TTC549 (cell line): ENCODE results near the gene DDX10.

ENCODE experiments used
- FAIRE-seq: peaks from 2 replicates; lab custom pipeline; 2012; peaks lifted over from hg19 to GRCh38; lab: Jason Lieb, UNC

The DDX10 gene

DNA sequence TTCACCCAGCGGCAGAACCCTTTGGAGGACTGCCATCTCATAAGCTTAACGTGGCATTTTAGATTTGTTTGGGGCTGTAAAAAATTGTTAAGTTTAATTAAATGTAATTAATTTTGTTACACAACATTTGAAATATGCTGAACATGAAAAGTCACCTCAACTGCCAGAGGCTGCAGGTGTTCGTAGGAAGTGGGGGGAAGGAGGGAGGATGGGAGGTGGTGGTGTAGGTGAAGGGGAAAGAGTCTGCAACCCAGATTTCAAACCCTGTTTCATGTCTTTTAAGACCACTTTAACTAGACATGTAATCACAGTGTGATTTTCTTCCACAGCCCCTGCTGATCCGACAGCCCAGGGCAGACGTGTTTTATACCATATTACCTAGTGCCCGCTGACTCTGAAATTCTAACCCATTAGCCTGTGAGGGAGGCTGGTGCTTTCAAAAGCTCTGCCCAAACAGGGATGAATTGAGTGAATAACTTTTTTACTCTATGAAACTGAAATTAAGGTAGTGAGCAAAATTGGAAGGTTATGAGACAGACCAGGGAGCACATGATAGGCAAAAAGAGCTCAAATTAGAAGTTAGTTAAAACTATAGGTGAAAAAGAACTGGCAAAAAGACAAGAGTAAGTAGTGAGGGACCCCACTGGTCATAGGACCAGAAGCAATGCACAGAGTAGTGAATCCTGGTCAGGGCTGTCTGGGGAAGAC, 279.8 kb downstream of the DDX10 start:
- FAIRE-seq = no peak

DNA sequence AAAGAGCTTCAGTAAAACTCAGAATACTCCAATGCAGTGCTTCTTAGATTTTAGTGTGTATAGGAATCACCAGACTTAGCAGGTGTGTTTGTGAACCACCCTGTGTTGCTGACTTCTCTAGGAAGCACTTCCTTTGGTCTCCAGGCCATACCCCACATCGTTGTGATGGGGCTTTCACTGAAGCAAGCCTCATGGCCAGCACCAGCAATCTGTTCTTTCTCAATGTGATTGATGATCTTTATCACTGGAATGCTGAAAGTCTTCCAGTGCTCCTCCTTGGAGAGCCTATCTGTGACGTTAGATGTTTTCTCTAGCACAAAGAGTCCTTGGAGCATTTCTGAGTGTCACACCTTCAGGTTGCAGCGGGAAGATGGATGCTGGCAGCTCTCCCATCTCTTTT, 280.5 kb downstream of the DDX10 start:
- no peak for FAIRE-seq

DNA sequence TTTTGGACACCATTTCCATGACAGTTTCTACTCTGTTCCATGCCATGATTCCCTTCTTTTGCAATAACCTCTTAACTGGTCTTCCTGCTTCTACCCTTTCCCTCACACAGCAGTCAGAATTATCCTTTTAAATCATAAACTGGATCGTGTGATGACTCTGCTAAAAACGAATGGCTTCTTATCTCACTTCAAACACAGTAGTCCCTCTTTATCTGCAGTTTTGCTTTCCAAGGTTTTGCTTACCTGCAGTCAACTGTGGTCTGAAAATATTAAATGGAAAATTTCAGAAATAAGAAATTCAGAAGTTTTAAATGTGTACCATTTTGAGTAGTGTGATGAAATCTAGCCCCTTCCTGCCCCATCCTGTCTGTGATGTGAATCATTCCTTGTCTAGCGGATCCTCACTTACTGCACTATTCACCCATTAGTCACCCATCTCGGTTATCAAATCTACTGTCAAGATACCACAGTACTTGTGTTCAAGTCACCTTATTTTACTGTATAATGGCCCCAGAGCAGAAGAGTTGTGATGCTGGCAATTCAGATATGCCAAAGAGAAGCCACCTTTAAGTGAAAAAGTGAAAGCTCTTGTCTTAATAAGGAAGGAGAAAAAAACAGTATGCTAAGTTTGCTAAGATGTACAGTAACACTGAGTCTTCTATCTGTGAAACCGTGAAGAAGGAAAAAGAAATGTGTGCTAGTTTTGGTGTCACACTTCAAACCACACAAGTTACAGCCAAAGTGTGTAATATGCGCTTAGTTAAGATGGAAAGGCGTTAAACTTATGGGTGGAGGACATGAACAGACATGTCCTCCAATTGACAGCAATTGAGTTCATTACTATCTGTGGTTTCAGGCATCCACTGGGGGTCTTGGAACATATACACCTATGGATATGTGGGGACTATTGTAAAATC, 283.0 kb downstream of the DDX10 start:
- FAIRE-seq = no peak

DNA sequence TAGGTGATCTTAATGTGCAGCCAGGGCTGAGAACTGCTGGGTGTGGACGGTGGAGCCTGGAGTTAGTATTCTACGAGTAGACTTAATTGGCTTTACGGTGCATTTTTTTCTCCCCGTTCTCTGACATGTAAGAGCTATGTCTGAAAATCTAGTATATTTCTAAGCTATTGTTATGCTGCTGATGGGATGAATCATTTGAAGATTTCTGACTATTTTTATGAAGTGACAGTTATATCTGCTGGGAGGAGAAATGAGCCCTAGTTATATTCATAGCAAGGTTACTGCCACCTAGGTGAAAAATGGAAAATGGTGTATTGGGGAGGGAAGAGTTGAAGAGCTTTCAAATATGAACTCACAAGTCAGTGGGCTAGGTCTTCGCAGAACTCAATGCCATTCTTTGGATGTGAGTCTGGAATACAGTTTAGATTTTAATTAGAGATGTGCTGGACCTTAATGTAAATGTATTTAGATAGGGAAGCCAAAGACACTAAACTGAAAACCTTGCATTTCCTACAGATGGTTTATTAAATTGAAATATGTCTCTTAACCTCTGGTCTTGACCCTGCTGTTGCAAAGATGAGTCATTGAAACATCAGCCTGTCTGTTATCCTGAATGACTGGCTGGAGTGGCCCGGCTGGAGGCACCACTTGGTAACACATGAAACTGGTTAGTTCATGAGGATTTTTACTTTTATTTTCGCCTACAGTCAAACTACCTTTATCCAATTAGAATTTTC, 293.7 kb downstream of the DDX10 start:
- no peak for FAIRE-seq

DNA sequence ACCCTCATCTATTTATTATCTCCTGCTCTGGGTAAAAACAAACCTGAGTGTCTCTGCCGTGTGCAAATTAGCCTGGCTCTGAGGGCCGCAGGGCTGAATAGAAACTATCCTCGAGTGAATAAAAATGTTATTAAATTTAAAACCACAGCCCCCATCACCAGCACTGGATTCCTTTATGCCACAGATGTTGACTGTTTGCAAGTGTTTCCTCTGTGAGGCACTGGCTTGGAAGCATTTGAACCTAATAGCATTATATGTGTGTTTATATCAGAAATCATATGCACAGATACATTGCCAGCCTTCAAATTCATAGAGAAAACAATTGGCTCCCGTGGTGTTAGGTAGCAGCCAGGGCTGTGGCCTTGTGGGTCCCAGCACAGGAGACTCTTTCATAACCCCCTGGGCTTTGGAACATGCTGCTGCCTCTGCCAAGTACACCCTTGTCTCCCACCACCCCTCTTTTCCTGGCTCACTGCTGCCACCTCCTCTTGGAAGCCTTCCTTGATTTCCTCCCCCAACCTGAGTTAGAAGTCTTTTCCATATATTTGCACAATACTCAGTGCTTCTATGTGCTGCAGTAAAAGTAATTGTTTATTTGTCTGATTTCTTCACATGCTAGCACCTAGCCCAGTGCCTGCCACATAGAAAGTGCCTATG, 294.4 kb downstream of the DDX10 start:
- no peak for FAIRE-seq

DNA sequence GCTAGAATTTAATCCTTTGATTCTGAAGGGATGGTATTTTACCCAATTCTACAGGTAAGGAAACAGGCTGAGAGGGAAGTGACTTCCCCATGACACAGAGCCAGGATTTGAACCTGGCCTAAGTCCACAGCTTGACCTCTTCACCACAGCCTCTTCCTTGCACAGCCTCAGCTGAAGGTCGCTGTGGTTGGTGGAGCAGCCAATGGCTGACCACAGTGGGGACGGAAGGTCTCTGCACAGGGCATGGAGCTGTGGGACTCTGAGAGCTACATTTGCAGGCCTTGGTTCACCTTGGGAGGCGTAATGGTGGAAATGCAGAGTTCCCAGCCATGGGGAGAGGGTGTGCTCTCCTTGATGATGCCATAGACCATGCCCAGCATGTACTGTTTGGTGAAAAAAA, 295.0 kb downstream of the DDX10 start:
- no peak for FAIRE-seq

DNA sequence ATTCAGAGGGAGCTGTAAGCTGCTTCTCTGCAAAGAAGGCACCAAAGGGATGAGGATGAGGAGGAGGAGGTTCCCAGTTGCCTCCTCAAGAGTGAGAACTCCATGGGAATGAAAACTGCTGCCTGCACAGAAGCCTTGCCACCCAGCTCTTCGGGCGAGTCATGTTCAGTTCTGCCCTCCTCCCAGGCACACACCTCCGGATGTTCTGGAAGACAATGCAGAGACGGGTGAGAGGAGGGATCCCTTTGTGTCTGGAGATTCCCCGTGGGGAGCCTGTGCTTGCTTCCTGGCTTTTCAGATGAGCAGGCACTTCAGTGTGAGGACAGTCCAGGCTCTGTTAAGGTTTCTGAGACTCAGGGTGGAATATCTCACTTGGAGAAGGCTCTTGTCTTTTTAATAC, 295.6 kb downstream of the DDX10 start:
- FAIRE-seq = no peak

DNA sequence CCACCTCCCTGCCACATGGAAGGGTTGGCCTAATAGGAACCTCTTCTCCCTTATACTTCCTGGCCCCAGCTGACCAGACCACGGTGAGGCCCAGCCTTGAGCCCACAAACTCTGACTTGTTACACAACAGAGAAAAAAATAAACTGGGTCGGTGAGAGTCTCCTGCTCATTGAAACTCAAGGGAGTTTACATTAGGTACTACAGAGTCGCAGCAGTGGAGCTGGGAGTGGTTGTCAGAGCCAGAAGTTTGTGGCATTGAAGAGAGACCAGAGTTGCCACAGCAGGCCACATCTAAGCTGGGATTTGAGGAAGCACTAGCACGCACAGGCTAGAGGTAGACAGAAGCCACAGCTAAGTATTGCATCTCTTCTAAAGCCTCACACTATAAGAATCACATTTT, 296.2 kb downstream of the DDX10 start:
- FAIRE-seq = no peak

DNA sequence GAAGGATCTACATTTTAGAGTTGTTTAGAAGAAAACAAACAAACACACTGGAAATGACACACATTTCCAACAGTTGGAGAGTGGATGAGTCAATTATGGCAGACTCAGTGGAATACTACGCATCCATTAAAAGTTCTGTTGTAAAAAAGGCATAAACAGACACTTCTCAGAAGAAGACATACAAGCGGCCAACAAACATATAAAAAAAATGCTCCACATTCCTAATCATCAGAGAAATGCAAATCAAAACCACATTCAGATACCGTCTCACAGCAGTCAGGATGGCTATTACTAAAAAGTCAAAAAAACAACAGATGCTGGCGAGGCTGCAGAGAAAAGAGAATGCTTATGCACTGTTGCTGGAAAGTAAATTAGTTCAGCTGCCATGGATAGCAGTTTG, 298.2 kb downstream of the DDX10 start:
- FAIRE-seq = no peak

DNA sequence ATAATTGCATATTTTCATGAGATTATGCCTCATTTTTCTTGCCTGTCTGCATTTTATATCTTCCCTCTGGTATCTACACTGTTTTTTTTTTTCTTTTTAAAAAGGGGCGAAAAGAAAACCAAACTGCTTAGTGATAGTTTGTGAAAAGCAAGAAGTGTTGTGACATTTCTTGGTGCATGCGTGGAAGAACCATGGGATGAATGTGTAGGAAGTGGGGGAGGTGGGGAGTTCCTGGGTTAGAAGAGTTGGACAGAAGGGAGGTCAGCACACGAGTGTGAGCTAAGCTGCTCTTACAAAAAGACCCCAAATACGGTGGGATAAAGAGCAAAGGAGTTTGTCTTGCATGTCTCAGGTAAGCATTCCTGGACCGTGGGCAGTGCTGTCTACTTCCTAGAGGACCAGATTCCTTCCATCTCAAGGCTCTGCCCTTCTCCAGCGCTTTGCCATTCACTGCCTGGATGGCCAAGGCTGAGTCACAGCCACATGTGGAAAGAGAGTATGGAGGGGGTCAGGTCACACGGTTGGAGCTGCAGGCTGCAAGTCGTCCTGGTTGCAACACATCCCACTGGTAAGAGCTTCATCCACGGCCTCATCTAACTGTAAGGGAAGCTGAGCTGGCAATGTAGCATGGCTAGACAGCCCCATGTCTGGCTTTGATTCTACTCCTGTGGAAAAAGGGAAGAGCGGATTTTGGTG, 300.6 kb downstream of the DDX10 start:
- no peak for FAIRE-seq

DNA sequence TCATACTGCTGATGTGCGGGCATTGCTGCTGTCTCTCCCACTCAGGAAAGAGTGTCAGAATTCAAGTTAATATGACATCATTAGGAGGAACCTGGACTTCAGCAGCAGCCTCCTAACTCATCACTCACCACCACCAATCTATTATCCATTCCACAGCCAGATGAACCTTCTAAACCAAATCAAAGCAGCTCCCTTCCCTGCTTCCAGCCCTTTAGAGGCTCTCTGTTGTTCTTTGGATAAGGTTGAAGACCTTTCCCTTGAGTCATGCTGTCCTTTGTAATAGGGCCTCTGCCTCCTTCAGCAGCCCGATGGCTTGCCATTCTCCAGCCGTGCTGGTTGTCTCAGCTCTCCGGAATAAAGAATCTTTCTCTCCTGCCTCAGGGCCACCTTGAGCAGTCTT, 301.3 kb downstream of the DDX10 start:
- no peak for FAIRE-seq

DNA sequence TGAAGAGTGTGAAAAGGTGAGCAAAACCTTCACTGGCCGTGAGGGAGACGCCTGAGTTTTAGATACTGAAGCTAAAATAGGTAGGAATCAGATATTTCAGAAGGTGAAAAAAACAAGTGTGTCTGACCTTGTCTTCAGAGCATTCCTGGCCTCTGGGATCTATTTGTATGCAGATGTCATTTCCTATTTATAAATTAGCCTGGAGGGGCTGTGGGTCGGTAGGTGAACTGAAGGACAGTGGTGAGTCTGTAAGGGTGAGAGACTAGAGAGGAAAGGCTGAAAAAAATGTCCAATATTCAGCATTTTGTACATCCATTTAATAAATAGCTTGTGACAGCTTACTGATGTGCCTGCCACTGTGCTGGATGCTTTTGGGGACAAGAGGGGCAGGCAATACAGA, 302.1 kb downstream of the DDX10 start:
- FAIRE-seq = no peak

DNA sequence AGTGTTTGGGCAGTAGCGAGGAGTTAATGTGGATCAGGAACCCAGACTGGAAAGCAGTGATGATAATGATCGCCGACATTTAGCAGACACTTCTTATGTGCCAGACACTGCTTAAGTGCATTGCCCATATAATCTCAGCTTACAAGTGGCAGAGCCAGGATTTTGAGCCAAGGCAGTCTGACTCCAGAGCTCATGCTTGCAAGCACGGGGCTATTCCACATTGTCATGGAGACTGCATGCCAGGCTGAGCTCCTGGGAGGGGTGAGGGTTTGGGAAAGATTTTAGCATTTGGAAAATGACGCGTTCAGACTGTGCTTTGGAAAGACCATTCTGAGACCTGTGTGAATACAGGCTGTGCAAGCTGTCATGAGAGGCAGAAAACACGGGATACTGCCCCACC, 302.7 kb downstream of the DDX10 start:
- no peak for FAIRE-seq

DNA sequence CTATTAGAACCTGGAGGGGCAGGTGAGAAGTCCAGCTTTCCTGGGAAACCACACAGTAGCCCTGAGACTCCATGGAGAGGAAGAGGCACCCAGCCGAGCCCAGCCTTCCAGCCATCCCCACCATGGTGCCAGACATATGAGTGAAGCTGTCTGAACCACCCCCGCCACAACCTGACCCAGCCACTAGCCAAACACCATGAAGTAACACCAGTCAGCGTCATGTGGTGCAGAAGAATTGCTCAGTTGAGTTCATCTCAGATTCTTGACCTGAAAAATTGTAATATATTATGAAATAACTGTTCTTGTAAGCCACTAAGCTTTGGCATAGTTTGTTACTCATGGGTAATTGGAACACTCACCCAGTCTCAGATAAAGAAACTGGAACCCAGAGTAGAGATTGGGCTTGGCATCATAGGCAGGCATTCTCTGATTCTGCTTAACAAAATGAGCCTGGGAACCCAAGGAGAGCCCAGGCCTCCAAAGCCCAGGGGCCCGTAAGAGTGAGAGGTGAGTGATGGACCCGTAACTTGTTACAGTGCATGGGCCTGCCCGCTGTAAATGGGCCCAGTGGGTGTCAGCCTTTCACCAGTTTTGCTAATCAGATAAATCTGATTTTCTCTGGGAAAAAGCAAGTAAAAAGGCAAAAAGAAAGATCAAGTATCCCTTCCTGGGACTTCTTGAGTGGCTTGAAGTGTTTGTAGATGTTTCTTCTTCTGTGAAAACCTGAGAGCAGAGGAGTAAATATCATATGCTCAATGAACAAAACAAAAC, 305.5 kb downstream of the DDX10 start:
- no peak for FAIRE-seq

DNA sequence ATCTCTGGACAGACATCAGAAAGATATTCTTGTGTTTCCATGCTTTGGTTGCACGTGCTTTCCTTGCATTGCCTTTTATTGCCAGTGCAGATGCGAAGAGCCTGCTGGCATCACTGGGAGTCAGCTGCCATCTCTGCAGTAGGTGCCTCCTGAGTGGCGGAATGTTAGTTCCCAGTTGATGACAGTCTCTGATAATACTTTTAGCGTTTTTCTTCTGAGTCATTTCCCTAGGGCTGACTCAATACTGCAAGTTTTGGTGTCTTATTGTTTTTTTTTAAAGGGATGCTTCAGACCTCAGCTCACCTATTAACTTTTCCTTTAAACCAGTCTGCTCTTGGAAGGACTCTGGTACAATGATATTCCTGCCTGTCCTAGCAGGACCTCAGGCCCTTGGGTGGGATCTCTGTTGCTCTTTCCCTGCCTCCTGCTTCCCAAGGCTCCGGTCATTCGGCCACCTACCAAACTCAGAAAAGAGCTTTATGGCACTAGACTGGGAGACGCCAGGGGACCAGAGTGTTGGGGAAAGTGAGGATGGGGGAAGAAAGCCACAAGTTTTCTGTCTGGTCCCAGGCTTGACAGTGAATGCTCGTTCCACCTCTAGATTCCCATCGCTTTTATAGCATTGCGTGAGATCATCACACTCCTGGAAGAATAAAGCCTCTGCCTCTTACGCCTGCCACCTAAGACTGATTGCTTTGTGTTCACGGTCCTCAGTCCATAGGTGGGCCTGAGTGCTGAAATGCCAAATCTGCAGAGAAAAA, 308.7 kb downstream of the DDX10 start:
- no peak for FAIRE-seq

DNA sequence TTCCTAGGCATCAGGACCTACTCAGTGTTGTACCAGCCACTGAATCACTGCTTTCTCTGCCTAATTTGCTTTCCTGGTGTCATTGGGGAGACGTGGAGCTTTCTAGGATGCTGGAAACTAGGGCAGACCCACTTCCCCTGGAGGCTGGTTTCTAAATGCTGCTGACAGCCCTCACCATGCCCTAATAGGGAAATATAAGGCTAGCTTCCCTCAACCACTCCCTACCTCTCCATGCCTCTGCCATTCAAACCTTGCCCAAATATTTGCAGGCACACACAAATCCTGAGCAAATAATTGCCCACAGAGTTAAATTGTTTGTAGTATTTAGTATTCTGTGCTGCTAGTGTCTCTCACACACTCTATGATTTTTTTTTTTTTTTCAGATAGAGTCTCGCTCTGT, 310.2 kb downstream of the DDX10 start:
- FAIRE-seq = no peak

DNA sequence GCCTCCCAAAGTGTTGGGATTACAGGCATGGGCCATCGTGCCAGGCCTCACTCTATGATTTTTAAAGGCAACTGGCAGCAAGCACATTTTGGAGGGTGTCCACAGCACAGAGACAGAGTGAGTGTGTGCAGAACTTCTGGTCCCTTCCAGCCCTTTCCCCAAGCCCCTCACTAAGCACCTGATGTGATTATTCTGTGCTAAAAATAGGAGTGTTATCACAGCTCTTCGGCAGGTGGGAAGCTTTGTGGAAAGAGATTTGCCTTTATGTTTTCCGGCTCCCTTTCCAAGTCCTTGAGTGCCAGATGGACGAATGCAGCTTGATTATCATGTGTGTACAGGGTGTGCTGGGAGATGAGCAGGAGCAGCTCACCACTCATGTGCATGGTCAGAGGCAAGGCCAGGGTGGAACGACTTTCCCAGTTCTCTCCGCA, 310.8 kb downstream of the DDX10 start:
- no peak for FAIRE-seq

DNA sequence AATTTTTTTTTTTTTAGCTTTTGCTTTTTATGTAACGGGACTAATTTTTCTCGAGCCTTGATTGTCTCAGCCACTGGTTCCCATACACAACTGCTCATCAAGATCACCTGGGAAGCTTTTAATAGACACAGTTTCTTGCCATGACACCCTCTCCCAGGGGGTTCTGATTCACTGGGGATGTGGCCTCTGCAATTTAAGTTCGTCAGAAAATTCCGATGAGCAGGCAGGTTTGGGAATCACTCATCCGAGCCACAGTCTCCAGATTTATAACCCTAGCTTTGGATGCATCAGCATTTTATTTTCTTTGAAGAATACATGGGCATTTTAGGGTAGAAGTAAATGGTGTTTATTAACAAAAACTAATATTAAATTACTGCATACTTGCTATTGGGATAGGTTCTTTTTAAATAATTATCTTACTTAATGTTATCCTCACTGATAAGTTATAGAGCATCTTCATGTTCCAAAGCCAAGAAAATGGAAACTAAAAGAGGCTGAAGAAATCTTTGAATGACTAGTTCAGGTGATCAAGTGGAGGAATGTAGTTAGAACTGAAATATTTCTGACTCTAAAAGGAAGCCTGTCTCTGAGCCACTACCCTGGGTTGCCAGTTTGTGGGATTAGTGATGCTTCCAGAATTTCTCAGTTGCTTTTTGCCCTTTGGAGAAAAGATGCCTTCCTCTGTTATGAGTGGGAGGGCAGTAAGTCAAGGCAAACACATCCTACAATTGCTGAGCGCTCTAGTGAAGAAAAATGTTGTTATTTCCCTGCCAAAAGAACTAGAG, 319.0 kb downstream of the DDX10 start:
- no peak for FAIRE-seq

DNA sequence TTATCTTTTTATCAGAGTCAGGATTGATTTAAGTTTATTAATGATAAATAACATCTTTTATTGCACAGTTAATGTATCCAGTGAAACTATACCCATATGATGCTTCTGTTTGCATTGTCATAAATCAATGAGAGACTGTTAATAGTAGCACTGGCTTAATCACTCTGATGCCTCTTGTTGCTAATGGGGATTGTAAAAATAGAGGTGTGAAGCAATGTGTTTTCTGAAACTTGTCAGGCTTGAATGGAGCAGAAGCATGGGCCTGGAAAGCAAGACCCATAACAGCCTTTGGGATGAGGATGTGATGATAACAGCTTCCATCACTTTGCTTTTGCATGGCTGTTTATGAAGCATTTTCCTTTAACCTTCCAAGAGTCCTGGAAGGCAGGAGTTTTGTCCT, 319.7 kb downstream of the DDX10 start:
- no peak for FAIRE-seq
